H9 (cell line): ENCODE measurements around the gene TUB. TPM values are rescaled to one million over a fixed set of nuclear protein-coding genes. Genes with fewer than 3 reads are reported as not detected.

Experiments
- DNase-seq: peaks from one replicate; pipeline ENCODE4 v3.0.0-alpha.2; 2017
- H2AFZ ChIP-seq: one replicate; pipeline ENCODE4 v1.6.1; 2013; ENCODE audit warnings: mild to moderate bottlenecking, low read length, control low read depth, moderate library complexity
- H2AK5ac ChIP-seq: 2 replicates; pipeline ENCODE4 v1.6.1; 2013; ENCODE audit warnings: low read length, control low read depth, mixed read lengths; ENCODE audit not compliant: insufficient read length
- H2BK120ac ChIP-seq: one replicate; pipeline ENCODE4 v1.6.1; 2013; ENCODE audit warnings: low read depth, mild to moderate bottlenecking, low read length, control low read depth, inconsistent platforms; ENCODE audit not compliant: poor library complexity, severe bottlenecking
- H2BK12ac ChIP-seq: 2 replicates; pipeline ENCODE4 v1.6.1; 2013; ENCODE audit warnings: low read length, control low read depth, mixed read lengths, low read depth; ENCODE audit not compliant: insufficient read length
- H2BK15ac ChIP-seq: 2 replicates; pipeline ENCODE4 v1.6.1; 2013; ENCODE audit warnings: low read depth, low read length, control low read depth
- H2BK20ac ChIP-seq: one replicate; pipeline ENCODE4 v1.6.1; 2013; ENCODE audit warnings: low read depth, mild to moderate bottlenecking, low read length, control low read depth, inconsistent platforms; ENCODE audit not compliant: poor library complexity, severe bottlenecking
- H2BK5ac ChIP-seq: 2 replicates; pipeline ENCODE4 v1.6.1; 2013; ENCODE audit warnings: low read length, control low read depth, mixed read lengths; ENCODE audit not compliant: insufficient read length
- H3K14ac ChIP-seq: 2 replicates; pipeline ENCODE4 v1.6.1; 2013; ENCODE audit warnings: low read length, control low read depth; ENCODE audit not compliant: insufficient read depth
- H3K18ac ChIP-seq: 2 replicates; pipeline ENCODE4 v1.6.1; 2013; ENCODE audit warnings: low read depth, mild to moderate bottlenecking, mixed read lengths, low read length, control low read depth; ENCODE audit not compliant: insufficient read length
- H3K23ac ChIP-seq: 2 replicates; pipeline ENCODE4 v1.6.1; 2013; ENCODE audit warnings: low read length, control low read depth, mixed read lengths, low read depth; ENCODE audit not compliant: insufficient read length
- H3K23me2 ChIP-seq: 2 replicates; pipeline ENCODE4 v1.6.1; 2013; ENCODE audit warnings: low read depth, mild to moderate bottlenecking, mixed read lengths, low read length, control low read depth; ENCODE audit not compliant: insufficient read length, poor library complexity, severe bottlenecking
- H3K27ac ChIP-seq: 2 replicates; pipeline ENCODE4 v1.5.1; 2013; ENCODE audit warnings: low read length, control low read depth, mixed read lengths, low read depth; ENCODE audit not compliant: insufficient read length
- H3K27me3 ChIP-seq: 2 replicates; pipeline ENCODE4 v1.6.1; 2013; ENCODE audit warnings: low read length, control low read depth, inconsistent platforms; ENCODE audit not compliant: insufficient read depth
- H3K4ac ChIP-seq: 2 replicates; pipeline ENCODE4 v1.6.1; 2013; ENCODE audit warnings: low read depth, mild to moderate bottlenecking, control low read depth, inconsistent platforms, low read length, moderate library complexity
- H3K4me1 ChIP-seq: 2 replicates; pipeline ENCODE4 v1.6.1; 2013; ENCODE audit warnings: low read length, control low read depth, inconsistent platforms; ENCODE audit not compliant: insufficient read depth
- H3K4me2 ChIP-seq: 2 replicates; pipeline ENCODE4 v1.6.1; 2013; ENCODE audit warnings: low read length, control low read depth, mixed read lengths; ENCODE audit not compliant: insufficient read length, insufficient read depth
- H3K56ac ChIP-seq: 2 replicates; pipeline ENCODE4 v1.6.1; 2013; ENCODE audit warnings: low read depth, mild to moderate bottlenecking, mixed read lengths, low read length, control low read depth; ENCODE audit not compliant: insufficient read length
- H3K79me1 ChIP-seq: 2 replicates; pipeline ENCODE4 v1.6.1; 2013; ENCODE audit warnings: low read depth, mild to moderate bottlenecking, moderate library complexity, low read length, control low read depth, inconsistent platforms; ENCODE audit not compliant: insufficient read depth, poor library complexity, severe bottlenecking
- H3K79me2 ChIP-seq: 2 replicates; pipeline ENCODE4 v1.6.1; 2013; ENCODE audit warnings: low read length, control low read depth, inconsistent platforms; ENCODE audit not compliant: insufficient read depth
- H3K9ac ChIP-seq: 2 replicates; pipeline ENCODE4 v1.6.1; 2013; ENCODE audit warnings: low read length, control low read depth, mixed read lengths; ENCODE audit not compliant: insufficient read length; ENCODE audit errors: extremely low read depth
- H3K9me3 ChIP-seq: one replicate; pipeline ENCODE4 v1.6.1; 2013; ENCODE audit warnings: low read depth, low read length, inconsistent platforms; ENCODE audit not compliant: control insufficient read depth
- H3T11ph ChIP-seq: one replicate; pipeline ENCODE4 v1.6.1; 2013; ENCODE audit warnings: mild to moderate bottlenecking, low read length, control low read depth, inconsistent platforms
- H4K20me1 ChIP-seq: one replicate; pipeline ENCODE4 v1.6.1; 2013; ENCODE audit not compliant: control insufficient read depth, insufficient read length, insufficient read depth
- H4K5ac ChIP-seq: 2 replicates; pipeline ENCODE4 v1.6.1; 2013; ENCODE audit warnings: low read depth, mild to moderate bottlenecking, mixed read lengths, low read length, control low read depth; ENCODE audit not compliant: insufficient read length
- H4K8ac ChIP-seq: replicated peaks from 2 replicates; pipeline ENCODE4 v1.6.1; 2013; ENCODE audit warnings: low read length, control low read depth, mixed read lengths, low read depth; ENCODE audit not compliant: insufficient read length
- H4K91ac ChIP-seq: 2 replicates; pipeline ENCODE4 v1.6.1; 2013; ENCODE audit warnings: low read depth, mild to moderate bottlenecking, moderate library complexity, mixed read lengths, low read length, control low read depth; ENCODE audit not compliant: insufficient read length
- H3K27ac Mint-ChIP-seq, 3 experiments: 2 replicates in 2 of 3; 3 replicates in 1 of 3; pipeline ENCODE4 v1.8.0; 2020 to 2021; ENCODE audit warnings: mixed read lengths in 3 of 3, mild to moderate bottlenecking in 1 of 3, moderate library complexity in 1 of 3
- H3K27me3 Mint-ChIP-seq: 2 replicates; pipeline ENCODE4 v1.8.0; 2021; ENCODE audit warnings: low read depth, mild to moderate bottlenecking, moderate library complexity, mixed read lengths
- H3K36me3 Mint-ChIP-seq, 3 experiments: 2 replicates in 2 of 3; 3 replicates in 1 of 3; pipeline ENCODE4 v1.8.0; 2020 to 2021; ENCODE audit warnings: low read depth in 3 of 3, mixed read lengths in 3 of 3; ENCODE audit not compliant: insufficient read depth in 1 of 3
- H3K4me1 Mint-ChIP-seq, 2 experiments: 2 replicates each; pipeline ENCODE4 v1.8.0; 2020; ENCODE audit warnings: mixed read lengths in 2 of 2
- H3K4me3 Mint-ChIP-seq, 2 experiments: 2 replicates in 1 of 2; 3 replicates in 1 of 2; pipeline ENCODE4 v1.8.0; 2020 to 2021; ENCODE audit warnings: mild to moderate bottlenecking in 2 of 2, mixed read lengths in 2 of 2, moderate library complexity in 1 of 2
- H3K9me3 Mint-ChIP-seq, 2 experiments: 2 replicates in 1 of 2; 3 replicates in 1 of 2; pipeline ENCODE4 v1.8.0; 2020; ENCODE audit warnings: mild to moderate bottlenecking in 2 of 2, mixed read lengths in 2 of 2, moderate library complexity in 1 of 2
- WGBS: extraction: QIAGEN DNeasy Blood & Tissue Kit; methylation state at CpG from one replicate; pipeline ENCODE4 v1.1.7; 2013; ENCODE audit warnings: missing lambda C conversion rate, low lambda C conversion rate, mixed read lengths; ENCODE audit not compliant: insufficient read length; ENCODE audit errors: extremely low coverage; 5-methylcytosine and 5-hydroxymethylcytosine counted together
- total RNA-seq: library from RNA; stranded (reverse); gene quantifications from 2 replicates; pipeline ENCODE4 v1.2.1, GENCODE V29; 2021
- TF ChIP-seq, protein P1 (sequence below): fragments of 200-600 bp; sonication (generic); conservative IDR thresholded peaks from 3 replicates; pipeline ENCODE4 v1.8.0; 2021; ENCODE audit warnings: antibody characterized with exemption, mild to moderate bottlenecking

The TUB gene
- total RNA-seq, 1 experiment from 2014 or later, result 14.8 TPM

- Histone ChIP-seq H3K4ac (no peak overlapping the region), H2BK5ac (no peak overlapping the region), H3K4me1 (no peaks in the 10 kb centered on the region), H3K4me2 (no peak overlapping the region), H3K23ac (no peak overlapping the region), H2AFZ (no peak overlapping the region), H3K56ac (no peak overlapping the region), H3K9me3 (no peaks in the 10 kb centered on the region), H2BK15ac (no peak overlapping the region), H2BK12ac (no peak overlapping the region), H2BK20ac (no peak overlapping the region), H2BK120ac (no peak overlapping the region), H3K27ac (no peak overlapping the region), H3K23me2 (no peaks in the 10 kb centered on the region), H4K91ac (no peak overlapping the region), H3K79me1 (no peaks in the 10 kb centered on the region), H2AK5ac (no peak overlapping the region), H3K9ac (no peak overlapping the region), H3T11ph (no peak overlapping the region), H3K27me3 (no peaks in the 10 kb centered on the region), H3K18ac (no peak overlapping the region), H3K79me2 (no peaks in the 10 kb centered on the region), H4K20me1 (no peaks in the 10 kb centered on the region), H4K5ac (no peak overlapping the region), H4K8ac (no peak overlapping the region), H3K14ac (no peak overlapping the region)
- H3K27ac Mint-ChIP-seq, result no peak overlapping the region
- H3K36me3 Mint-ChIP-seq, result peaks cover 14 to 55% (median 22%) of the 10 kb centered on the region in 3 experiments; a peak in 5 of 7 replicates
- no peak for DNase-seq
- no peaks in the 10 kb centered on the region for H3K4me1 Mint-ChIP-seq
- no CpG with 5 or more reads among the region's 11 CpGs for WGBS
- no peaks in the 10 kb centered on the region for H3K9me3 Mint-ChIP-seq
- TF ChIP-seq, protein P1, sequence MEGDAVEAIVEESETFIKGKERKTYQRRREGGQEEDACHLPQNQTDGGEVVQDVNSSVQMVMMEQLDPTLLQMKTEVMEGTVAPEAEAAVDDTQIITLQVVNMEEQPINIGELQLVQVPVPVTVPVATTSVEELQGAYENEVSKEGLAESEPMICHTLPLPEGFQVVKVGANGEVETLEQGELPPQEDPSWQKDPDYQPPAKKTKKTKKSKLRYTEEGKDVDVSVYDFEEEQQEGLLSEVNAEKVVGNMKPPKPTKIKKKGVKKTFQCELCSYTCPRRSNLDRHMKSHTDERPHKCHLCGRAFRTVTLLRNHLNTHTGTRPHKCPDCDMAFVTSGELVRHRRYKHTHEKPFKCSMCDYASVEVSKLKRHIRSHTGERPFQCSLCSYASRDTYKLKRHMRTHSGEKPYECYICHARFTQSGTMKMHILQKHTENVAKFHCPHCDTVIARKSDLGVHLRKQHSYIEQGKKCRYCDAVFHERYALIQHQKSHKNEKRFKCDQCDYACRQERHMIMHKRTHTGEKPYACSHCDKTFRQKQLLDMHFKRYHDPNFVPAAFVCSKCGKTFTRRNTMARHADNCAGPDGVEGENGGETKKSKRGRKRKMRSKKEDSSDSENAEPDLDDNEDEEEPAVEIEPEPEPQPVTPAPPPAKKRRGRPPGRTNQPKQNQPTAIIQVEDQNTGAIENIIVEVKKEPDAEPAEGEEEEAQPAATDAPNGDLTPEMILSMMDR, result no peak
- H3K4me3 Mint-ChIP-seq, result no peak overlapping the region
- no peaks in the 10 kb centered on the region for H3K27me3 Mint-ChIP-seq
These were observed 20.4 kb downstream of the TUB start for GRCh38 chr11:8101421-8101820.
